ENCODE measurements around the gene NUP50. TPM values are rescaled to one million over a fixed set of nuclear protein-coding genes. Genes with fewer than 3 reads are reported as not detected.

NUP50 gene
- total and polyA plus RNA-seq, 4 donors: 15.2 to 80.1 (median 46.9) TPM

GRCh38 chr22:45228401-45228754, 64.7 kb downstream of the NUP50 start:
- Histone ChIP-seq H3K4me3 (no peak overlapping the region), H3K27me3 (ENCODE audit: control insufficient read depth in 3 of 3, insufficient read depth in 3 of 3, low read length in 2 of 3) (no peaks in the 10 kb centered on the region), H3K27ac (ENCODE audit: low read depth in 1 of 2, low read length in 1 of 2) (peak overlapping the region in 1 of 2 donors; percentile 68), H3K9me3 (ENCODE audit: control insufficient read depth in 4 of 4, insufficient read depth in 3 of 4, low read length in 3 of 4) (no peaks in the 10 kb centered on the region), H3K36me3 (ENCODE audit: control insufficient read depth in 4 of 4, insufficient read depth in 4 of 4, low read length in 4 of 4) (peaks cover 0 to 6% (median 0%) of the 10 kb centered on the region in 4 donors), H3K4me1 (ENCODE audit: control insufficient read depth in 5 of 5, insufficient read depth in 5 of 5, low read length in 5 of 5) (peaks cover 0 to 32% (median 0%) of the 10 kb centered on the region in 5 donors), H3K9ac (ENCODE audit: insufficient read depth in 1 of 2, low read length in 2 of 2) (no peak overlapping the region)
- TF ChIP-seq CTCF (IDR thresholded peaks at IDR 0.05; ENCODE audit: control extremely low read depth, extremely low read depth): no peak
- 66 to 80% methylated on average over 8 of the region's 8 CpGs for WGBS, 2 donors
- ATAC-seq (ENCODE audit: insufficient read depth, low FRiP score) (no peak), DNase-seq (no peak)

GRCh38 chr22:45229181-45229580, 65.5 kb downstream of the NUP50 start:
- Histone ChIP-seq H3K9ac (ENCODE audit: insufficient read depth in 1 of 2, low read length in 2 of 2) (no peak overlapping the region), H3K9me3 (ENCODE audit: control insufficient read depth in 4 of 4, insufficient read depth in 3 of 4, low read length in 3 of 4) (no peaks in the 10 kb centered on the region), H3K4me3 (no peak overlapping the region), H3K27me3 (ENCODE audit: control insufficient read depth in 3 of 3, insufficient read depth in 3 of 3, low read length in 2 of 3) (no peaks in the 10 kb centered on the region), H3K36me3 (ENCODE audit: control insufficient read depth in 4 of 4, insufficient read depth in 4 of 4, low read length in 4 of 4) (peaks cover 0 to 8% (median 0%) of the 10 kb centered on the region in 4 donors), H3K4me1 (ENCODE audit: control insufficient read depth in 5 of 5, insufficient read depth in 5 of 5, low read length in 5 of 5) (peaks cover 0 to 30% (median 0%) of the 10 kb centered on the region in 5 donors), H3K27ac (ENCODE audit: low read depth in 1 of 2, low read length in 1 of 2) (no peak overlapping the region)
- TF ChIP-seq CTCF (IDR thresholded peaks at IDR 0.05; ENCODE audit: control extremely low read depth, extremely low read depth): no peak
- 89 to 90% methylated on average over 11 to 12 of the region's 13 CpGs for WGBS, 2 donors
- DNase-seq (no peak), ATAC-seq (ENCODE audit: insufficient read depth, low FRiP score) (no peak)

GRCh38 chr22:45230026-45230721, 66.4 kb downstream of the NUP50 start:
- H3K9me3 ChIP-seq (ENCODE audit: control insufficient read depth in 4 of 4, insufficient read depth in 3 of 4, low read length in 3 of 4): no peaks in the 10 kb centered on the region
- DNase-seq: no peak
- no peak for ATAC-seq (ENCODE audit: insufficient read depth, low FRiP score)
- no peak for TF ChIP-seq CTCF (IDR thresholded peaks at IDR 0.05; ENCODE audit: control extremely low read depth, extremely low read depth)
- no peak overlapping the region for H3K4me3 ChIP-seq
- H3K4me1 ChIP-seq (ENCODE audit: control insufficient read depth in 5 of 5, insufficient read depth in 5 of 5, low read length in 5 of 5): peaks cover 0 to 22% (median 0%) of the 10 kb centered on the region in 5 donors
- peaks cover 0 to 8% (median 0%) of the 10 kb centered on the region in 4 donors for H3K36me3 ChIP-seq (ENCODE audit: control insufficient read depth in 4 of 4, insufficient read depth in 4 of 4, low read length in 4 of 4)
- H3K9ac ChIP-seq (ENCODE audit: insufficient read depth in 1 of 2, low read length in 2 of 2): no peak overlapping the region
- 61 to 76% methylated on average over 16 of the region's 16 CpGs for WGBS, 2 donors
- peak overlapping the region in 1 of 2 donors; percentile 37 for H3K27ac ChIP-seq (ENCODE audit: low read depth in 1 of 2, low read length in 1 of 2)
- H3K27me3 ChIP-seq (ENCODE audit: control insufficient read depth in 3 of 3, insufficient read depth in 3 of 3, low read length in 2 of 3): no peaks in the 10 kb centered on the region
